KMS-11 (cell line): Measurements from ENCODE around the gene MTNR1A.
"Not testable (repeated sequence)": the region's sequence is repeated elsewhere in the genome, so short reads cannot be mapped to it uniquely, and the experiment has no call there.

Experiments
- H2AFZ ChIP-seq: fragments of 200-600 bp; sonication (generic); 2 replicates; pipeline ENCODE4 v1.6.1; 2016; ENCODE audit warnings: antibody characterized with exemption, mixed run types, low read depth
- H3K27ac ChIP-seq: fragments of 200-600 bp; sonication (generic); 2 replicates; pipeline ENCODE4 v1.6.1; 2016; ENCODE audit warnings: mild to moderate bottlenecking, mixed run types
- H3K27me3 ChIP-seq: fragments of 200-600 bp; sonication (generic); 2 replicates; pipeline ENCODE4 v1.6.1; 2017; ENCODE audit warnings: mild to moderate bottlenecking, low read depth, mixed run types, moderate library complexity; ENCODE audit not compliant: insufficient read depth
- H3K36me3 ChIP-seq: fragments of 200-600 bp; sonication (generic); 2 replicates; pipeline ENCODE4 v1.6.1; 2017; ENCODE audit warnings: mild to moderate bottlenecking, mixed run types; ENCODE audit not compliant: insufficient read depth
- H3K4me1 ChIP-seq: fragments of 200-600 bp; sonication (generic); 2 replicates; pipeline ENCODE4 v1.6.1; 2016; ENCODE audit warnings: mild to moderate bottlenecking, low read depth, mixed run types; ENCODE audit not compliant: poor library complexity, severe bottlenecking
- H3K4me2 ChIP-seq: fragments of 200-600 bp; sonication (generic); 2 replicates; pipeline ENCODE4 v1.7.0; 2016; ENCODE audit warnings: mild to moderate bottlenecking, mixed run types
- H3K4me3 ChIP-seq: fragments of 200-600 bp; sonication (generic); IDR thresholded peaks from 2 replicates; pipeline ENCODE4 v1.6.1; 2017; ENCODE audit warnings: low read depth, low read length, mixed read lengths; ENCODE audit not compliant: insufficient read depth
- H3K79me2 ChIP-seq: fragments of 200-600 bp; sonication (generic); 2 replicates; pipeline ENCODE4 v1.6.1; 2016; ENCODE audit warnings: low read depth, mixed run types; ENCODE audit not compliant: insufficient read depth
- H3K9ac ChIP-seq: fragments of 200-600 bp; sonication (generic); 2 replicates; pipeline ENCODE4 v1.6.1; 2016; ENCODE audit warnings: mild to moderate bottlenecking, mixed run types
- H4K20me1 ChIP-seq: fragments of 200-600 bp; sonication (generic); 2 replicates; pipeline ENCODE4 v1.6.1; 2016; ENCODE audit warnings: mild to moderate bottlenecking, mixed run types; ENCODE audit not compliant: insufficient read depth
- TF ChIP-seq, protein P1 (sequence below): fragments of 200-600 bp; sonication (generic); conservative IDR thresholded peaks from 2 replicates; pipeline ENCODE4 v1.6.1; 2017; ENCODE audit warnings: low read depth, mild to moderate bottlenecking, antibody characterized with exemption, low read length, moderate library complexity, mixed read lengths

MTNR1A gene

DNA sequence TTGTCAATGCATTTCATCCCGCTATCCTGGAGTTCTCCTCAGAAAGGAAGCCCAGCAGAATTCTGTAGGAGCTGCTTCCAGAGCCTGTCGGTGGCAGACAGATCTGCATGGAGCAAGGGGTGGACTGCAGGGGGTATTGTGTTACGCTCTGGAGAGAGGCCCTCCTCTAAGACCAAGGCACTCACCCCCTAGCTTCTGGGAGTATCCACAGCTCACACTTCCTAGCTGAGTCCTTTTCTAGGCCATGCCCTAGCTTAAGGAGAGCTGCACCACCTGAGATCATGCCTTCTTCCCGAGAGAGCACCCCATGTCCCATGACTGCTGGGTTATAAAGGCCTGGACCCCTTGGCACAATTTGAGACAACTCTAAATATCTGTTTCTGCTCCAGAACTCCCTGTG is 39.1 kb downstream of the MTNR1A start:
- Histone ChIP-seq H3K27ac (no peak overlapping the region), H4K20me1 (no peaks in the 10 kb centered on the region), H3K9ac (no peak overlapping the region), H3K4me1 (no peaks in the 10 kb centered on the region), H2AFZ (no peak overlapping the region), H3K4me3 (no peak overlapping the region), H3K36me3 (no peaks in the 10 kb centered on the region), H3K27me3 (no peaks in the 10 kb centered on the region), H3K79me2 (no peaks in the 10 kb centered on the region), H3K4me2 (no peak overlapping the region)
- TF ChIP-seq, protein P1, sequence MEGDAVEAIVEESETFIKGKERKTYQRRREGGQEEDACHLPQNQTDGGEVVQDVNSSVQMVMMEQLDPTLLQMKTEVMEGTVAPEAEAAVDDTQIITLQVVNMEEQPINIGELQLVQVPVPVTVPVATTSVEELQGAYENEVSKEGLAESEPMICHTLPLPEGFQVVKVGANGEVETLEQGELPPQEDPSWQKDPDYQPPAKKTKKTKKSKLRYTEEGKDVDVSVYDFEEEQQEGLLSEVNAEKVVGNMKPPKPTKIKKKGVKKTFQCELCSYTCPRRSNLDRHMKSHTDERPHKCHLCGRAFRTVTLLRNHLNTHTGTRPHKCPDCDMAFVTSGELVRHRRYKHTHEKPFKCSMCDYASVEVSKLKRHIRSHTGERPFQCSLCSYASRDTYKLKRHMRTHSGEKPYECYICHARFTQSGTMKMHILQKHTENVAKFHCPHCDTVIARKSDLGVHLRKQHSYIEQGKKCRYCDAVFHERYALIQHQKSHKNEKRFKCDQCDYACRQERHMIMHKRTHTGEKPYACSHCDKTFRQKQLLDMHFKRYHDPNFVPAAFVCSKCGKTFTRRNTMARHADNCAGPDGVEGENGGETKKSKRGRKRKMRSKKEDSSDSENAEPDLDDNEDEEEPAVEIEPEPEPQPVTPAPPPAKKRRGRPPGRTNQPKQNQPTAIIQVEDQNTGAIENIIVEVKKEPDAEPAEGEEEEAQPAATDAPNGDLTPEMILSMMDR, result no peak

DNA sequence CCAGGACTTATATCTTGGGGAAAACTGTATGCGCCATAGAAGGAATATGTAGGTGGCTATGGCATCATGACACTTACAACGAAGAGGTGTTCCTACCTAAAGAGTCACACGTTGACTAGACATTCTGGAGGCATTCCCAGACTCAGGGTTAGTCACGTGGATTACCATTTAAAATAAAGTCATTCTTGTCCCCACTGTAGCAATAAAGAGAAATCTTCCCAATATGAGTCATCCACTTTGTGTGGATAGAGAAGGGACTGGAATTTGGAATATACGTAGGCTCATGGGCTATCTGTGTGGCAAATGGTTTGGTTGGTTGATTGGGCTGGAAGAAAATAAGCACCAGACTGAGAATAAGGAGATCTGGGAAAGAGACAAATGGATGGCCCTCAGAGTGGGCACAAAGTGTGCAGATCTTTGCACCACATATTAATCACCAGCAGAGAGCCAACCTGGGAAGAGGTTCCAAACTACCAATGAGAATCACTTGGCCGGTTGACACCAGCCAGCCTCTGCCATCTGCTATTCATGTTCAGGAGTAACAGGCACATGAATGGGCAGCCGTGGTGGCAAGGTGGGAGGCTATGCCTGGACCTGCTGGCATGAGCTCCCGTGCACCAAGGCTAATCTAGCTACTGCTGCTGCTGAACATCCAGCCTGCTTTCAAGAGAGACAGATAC is 41.0 kb downstream of the MTNR1A start:
- no peaks in the 10 kb centered on the region for H3K27me3 ChIP-seq
- H3K4me3 ChIP-seq, result no peak overlapping the region
- no peak overlapping the region for H3K27ac ChIP-seq
- H4K20me1 ChIP-seq, result no peaks in the 10 kb centered on the region
- H3K4me2 ChIP-seq, result no peak overlapping the region
- no peaks in the 10 kb centered on the region for H3K36me3 ChIP-seq
- H3K4me1 ChIP-seq, result no peaks in the 10 kb centered on the region
- no peaks in the 10 kb centered on the region for H3K79me2 ChIP-seq
- TF ChIP-seq, protein P1, result no peak
- H3K9ac ChIP-seq, result no peak overlapping the region
- no peak overlapping the region for H2AFZ ChIP-seq

DNA sequence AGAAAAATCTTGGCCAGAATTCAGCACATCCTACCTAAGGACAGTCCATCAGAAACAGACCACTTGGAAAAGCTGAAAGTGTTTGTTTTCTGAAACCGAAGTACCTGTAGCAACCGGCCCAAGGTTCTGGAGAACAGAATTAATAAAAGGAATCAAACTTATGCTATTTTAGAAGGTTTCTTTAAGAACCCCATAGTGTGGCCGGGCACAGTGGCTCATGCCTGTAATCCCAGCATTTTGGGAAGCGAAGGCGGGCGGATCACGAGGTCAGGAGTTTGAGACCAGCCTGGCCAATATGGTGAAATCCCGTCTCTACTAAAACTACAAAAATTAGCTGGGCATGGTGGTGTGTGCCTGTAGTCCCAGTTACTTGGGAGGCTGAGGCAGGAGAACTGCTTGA is 50.6 kb downstream of the MTNR1A start:
- H3K27me3 ChIP-seq, H3K36me3 ChIP-seq: not testable (repeated sequence)

DNA sequence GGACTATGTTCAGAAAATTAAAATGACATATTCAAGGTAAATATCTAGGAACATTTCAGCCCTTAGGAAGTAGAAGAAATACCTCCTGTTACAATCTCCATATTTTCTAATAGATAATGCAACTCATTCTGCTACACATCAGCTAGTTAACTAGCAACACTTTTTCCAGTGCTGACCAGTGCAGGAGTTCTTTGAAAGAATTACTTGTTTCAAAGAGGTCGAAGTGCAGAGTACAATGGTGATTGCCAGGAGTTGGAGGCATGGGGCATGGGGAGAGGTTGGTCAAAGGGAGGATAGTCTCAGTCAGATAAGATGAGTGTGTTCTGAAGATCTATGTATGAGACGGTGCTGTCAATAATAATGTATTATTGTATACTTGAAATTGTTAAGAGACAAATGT is 53.1 kb downstream of the MTNR1A start:
- no peaks in the 10 kb centered on the region for H3K27me3 ChIP-seq
- H3K4me1 ChIP-seq, result no peaks in the 10 kb centered on the region
- H3K4me2 ChIP-seq, result no peak overlapping the region

More for the DNA sequence above, 50.6 kb downstream of the MTNR1A start:
- H2AFZ ChIP-seq, H3K27ac ChIP-seq, H4K20me1 ChIP-seq, H3K4me3 ChIP-seq, H3K4me1 ChIP-seq, H3K79me2 ChIP-seq, H3K4me2 ChIP-seq, H3K9ac ChIP-seq: not testable (repeated sequence)

DNA sequence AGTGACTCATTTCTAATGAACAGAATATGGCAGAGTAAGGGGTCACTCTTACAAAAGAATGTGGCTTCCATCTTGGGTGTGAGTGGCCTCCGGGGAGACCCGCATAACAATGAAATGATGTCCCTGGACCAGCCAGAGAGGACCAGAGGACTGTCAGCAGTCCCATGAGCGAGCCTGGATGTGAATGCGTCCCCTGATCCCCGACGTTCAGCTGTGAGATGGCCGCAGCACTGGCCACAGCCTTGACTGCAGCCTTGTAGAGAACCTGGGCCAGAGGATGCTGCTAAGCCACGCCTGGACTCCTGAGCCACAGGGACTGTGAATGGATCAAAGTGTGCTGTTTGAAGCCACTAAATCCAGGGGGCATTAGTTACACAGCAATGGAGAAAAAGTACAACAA is 53.8 kb downstream of the MTNR1A start:
- Histone ChIP-seq H3K27ac (no peak overlapping the region), H3K4me3 (no peak overlapping the region), H3K9ac (no peak overlapping the region), H3K79me2 (no peaks in the 10 kb centered on the region), H3K36me3 (no peaks in the 10 kb centered on the region), H3K4me1 (no peaks in the 10 kb centered on the region), H4K20me1 (no peaks in the 10 kb centered on the region), H3K27me3 (no peaks in the 10 kb centered on the region), H3K4me2 (no peak overlapping the region), H2AFZ (no peak overlapping the region)
- TF ChIP-seq, protein P1, result no peak

More for the DNA sequence above, 53.1 kb downstream of the MTNR1A start:
- Histone ChIP-seq H3K4me3 (no peak overlapping the region), H3K36me3 (no peaks in the 10 kb centered on the region), H3K27ac (no peak overlapping the region), H3K79me2 (no peaks in the 10 kb centered on the region), H2AFZ (no peak overlapping the region), H3K9ac (no peak overlapping the region), H4K20me1 (no peaks in the 10 kb centered on the region)
- TF ChIP-seq, protein P1, result no peak
